Left ventricle myocardium inferior (tissue), 1 donor: ENCODE results near the gene ZFAND2B. TPM values are rescaled to one million over a fixed set of nuclear protein-coding genes. Genes with fewer than 3 reads are reported as not detected.

Experiments used
- DNase-seq: peaks from one replicate; pipeline ENCODE4 v3.0.0-alpha.2; 2020
- H3K27ac ChIP-seq: fragments of 200-600 bp; replicated peaks from 2 replicates; pipeline ENCODE4 v1.8.0; 2021
- H3K27me3 ChIP-seq: fragments of 200-600 bp; 2 replicates; pipeline ENCODE4 v1.8.0; 2021; ENCODE audit warnings: low read depth
- H3K36me3 ChIP-seq: fragments of 200-600 bp; 2 replicates; pipeline ENCODE4 v1.8.0; 2021
- H3K4me1 ChIP-seq: fragments of 200-600 bp; 2 replicates; pipeline ENCODE4 v1.8.0; 2021
- H3K4me3 ChIP-seq: fragments of 200-600 bp; 2 replicates; pipeline ENCODE4 v1.8.0; 2021; ENCODE audit warnings: mild to moderate bottlenecking, moderate library complexity
- H3K9me3 ChIP-seq: fragments of 200-600 bp; replicated peaks from 2 replicates; pipeline ENCODE4 v1.8.0; 2021
- CTCF ChIP-seq: fragments of 200-600 bp; IDR thresholded peaks from 2 replicates; pipeline ENCODE4 v1.8.0; 2021; ENCODE audit warnings: antibody characterized with exemption, mild to moderate bottlenecking, borderline replicate concordance
- intact Hi-C: fragments of 100-400 bp; cut with micrococcal nuclease; formaldehyde crosslinking; loops from one replicate; pipeline ENCODE4 v1.11.0; 2022
- total RNA-seq: library from RNA; stranded (reverse); fragmentation: NEBNext Ultra II Directional; extraction: Animal tissue kit (Norgen Biotek cat#: 25700); gene quantifications from one replicate; pipeline ENCODE4 v1.2.1, GENCODE V29; 2021
- donor health status: DM: no; HTN: yes; CAD: no; lungs with severe emphysema.

The ZFAND2B gene
- total RNA-seq, 1 donor from 2014 or later: 19.7 TPM

GRCh38 chr2:219218732-219219701, 12.4 kb downstream of the ZFAND2B start, which contains the start of gene ABCB6:
Gene ABCB6, minus strand, starts transcription at chr2:219218958. Its CDS starts 285 bp downstream, at chr2:219218673.
- DNase-seq: peak; percentile 98
- peaks cover 66% of the 10 kb centered on the region for H3K36me3 ChIP-seq
- peak within 1 kb of the TSS; percentile 75 for H3K4me3 ChIP-seq
- H3K27ac ChIP-seq: peak within 1 kb of the TSS; percentile 98
- H3K4me1 ChIP-seq: peaks cover 40% of the 10 kb centered on the region
- no peaks in the 10 kb centered on the region for H3K9me3 ChIP-seq
- intact Hi-C loops: no loop called here
- no peaks in the 10 kb centered on the region for H3K27me3 ChIP-seq
- TF ChIP-seq CTCF: no peak

- Histone ChIP-seq H3K4me3 (peak overlapping the region; percentile 75), H3K27me3 (no peaks in the 10 kb centered on the region), H3K9me3 (no peaks in the 10 kb centered on the region), H3K36me3 (peaks cover 67% of the 10 kb centered on the region), H3K27ac (peak overlapping the region; percentile 98), H3K4me1 (peaks cover 40% of the 10 kb centered on the region)
- no peak for DNase-seq
- no peak for TF ChIP-seq CTCF
- intact Hi-C loops: loop anchor here (10.0 kb wide), 1 partner anchor 55 kb away; the partner anchor contains the start of gene NHEJ1
Observed at GRCh38 chr2:219219784-219220532, 13.4 kb downstream of the ZFAND2B start.

GRCh38 chr2:219220652-219221402, 14.2 kb downstream of the ZFAND2B start:
- no peak for TF ChIP-seq CTCF
- Histone ChIP-seq H3K27me3 (no peaks in the 10 kb centered on the region), H3K4me1 (peaks cover 40% of the 10 kb centered on the region), H3K36me3 (peaks cover 67% of the 10 kb centered on the region), H3K9me3 (no peaks in the 10 kb centered on the region), H3K4me3 (no peak overlapping the region), H3K27ac (no peak overlapping the region)
- DNase-seq: no peak
- intact Hi-C loops: loop anchor here (10.0 kb wide), 1 partner anchor 56 kb away; the partner anchor contains the start of gene NHEJ1

GRCh38 chr2:219221957-219222518, 15.5 kb downstream of the ZFAND2B start:
- Histone ChIP-seq H3K27ac (no peak overlapping the region), H3K27me3 (no peaks in the 10 kb centered on the region), H3K36me3 (peaks cover 77% of the 10 kb centered on the region), H3K9me3 (no peaks in the 10 kb centered on the region), H3K4me3 (no peak overlapping the region), H3K4me1 (peaks cover 35% of the 10 kb centered on the region)
- TF ChIP-seq CTCF: no peak
- intact Hi-C loops: loop anchor here (10.0 kb wide), 1 partner anchor 57 kb away; the partner anchor contains the start of gene NHEJ1
- DNase-seq: no peak
